ENCODE results near the gene RAMP3. TPM values are rescaled to one million over a fixed set of nuclear protein-coding genes. Genes with fewer than 3 reads are reported as not detected.

Gene RAMP3
- polyA plus RNA-seq, 1 donor (not counting 4 experiments of a cell fraction or from before 2014, with no cell fraction given): not detected

DNA sequence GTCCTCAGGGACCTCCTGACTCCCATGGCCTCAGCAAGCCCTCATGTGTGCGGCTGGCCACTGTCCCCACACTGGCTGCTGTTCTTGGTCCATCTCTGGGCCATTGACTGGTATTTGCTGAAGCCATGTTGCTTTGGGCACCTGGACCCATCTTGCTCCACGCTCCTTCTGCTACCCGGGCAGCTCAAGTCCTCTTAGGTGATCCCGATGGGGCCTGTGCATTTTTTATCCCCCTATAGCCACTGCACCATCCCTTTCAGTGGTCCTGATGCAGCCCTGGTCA is 16.7 kb downstream of the RAMP3 start:
- Histone ChIP-seq H3K9me3 (ENCODE audit: control insufficient read depth, low read depth, low read length) (no peaks in the 10 kb centered on the region), H3K9me1 (ENCODE audit: control insufficient read depth, extremely low read depth, insufficient read depth, low read length) (no peaks in the 10 kb centered on the region), H4K20me1 (ENCODE audit: control insufficient read depth, extremely low read depth, insufficient read depth, low read length) (no peaks in the 10 kb centered on the region), H3K27ac (ENCODE audit: control insufficient read depth, insufficient read depth, low read length) (no peak overlapping the region), H3K27me3 (ENCODE audit: control insufficient read depth, extremely low read depth, insufficient read depth, low read length) (peaks cover 7% of the 10 kb centered on the region), H3K36me3 (ENCODE audit: control insufficient read depth in 2 of 2, extremely low read depth in 1 of 2, insufficient read depth in 2 of 2, low read length in 2 of 2) (no peaks in the 10 kb centered on the region), H3K4me1 (ENCODE audit: control insufficient read depth, extremely low read depth, insufficient read depth, low read length) (no peaks in the 10 kb centered on the region), H3K9ac (ENCODE audit: control insufficient read depth, extremely low read depth, insufficient read depth, low read length) (no peak overlapping the region), H2AFZ (ENCODE audit: control insufficient read depth, low read length) (no peak overlapping the region), H3K4me3 (ENCODE audit: control insufficient read depth in 2 of 3, extremely low read depth in 1 of 3, insufficient read depth in 2 of 3, low read depth in 1 of 3, low read length in 3 of 3) (no peak overlapping the region), H3K79me2 (ENCODE audit: control insufficient read depth, insufficient read depth, low read length) (no peaks in the 10 kb centered on the region), H3K4me2 (ENCODE audit: control insufficient read depth, extremely low read depth, insufficient read depth, low read depth, low read length) (no peak overlapping the region)
- DNase-seq (ENCODE audit: low read depth, low spot score) (no peak), FAIRE-seq (no peak)
- dilution Hi-C loops (cut with MboI; ENCODE audit: extremely low pct_ligation_motif_present, low sequenced_read_pairs): no loop called here
- TF ChIP-seq EZH2 (IDR thresholded peaks at IDR 0.05; ENCODE audit: low read length): no peak

DNA sequence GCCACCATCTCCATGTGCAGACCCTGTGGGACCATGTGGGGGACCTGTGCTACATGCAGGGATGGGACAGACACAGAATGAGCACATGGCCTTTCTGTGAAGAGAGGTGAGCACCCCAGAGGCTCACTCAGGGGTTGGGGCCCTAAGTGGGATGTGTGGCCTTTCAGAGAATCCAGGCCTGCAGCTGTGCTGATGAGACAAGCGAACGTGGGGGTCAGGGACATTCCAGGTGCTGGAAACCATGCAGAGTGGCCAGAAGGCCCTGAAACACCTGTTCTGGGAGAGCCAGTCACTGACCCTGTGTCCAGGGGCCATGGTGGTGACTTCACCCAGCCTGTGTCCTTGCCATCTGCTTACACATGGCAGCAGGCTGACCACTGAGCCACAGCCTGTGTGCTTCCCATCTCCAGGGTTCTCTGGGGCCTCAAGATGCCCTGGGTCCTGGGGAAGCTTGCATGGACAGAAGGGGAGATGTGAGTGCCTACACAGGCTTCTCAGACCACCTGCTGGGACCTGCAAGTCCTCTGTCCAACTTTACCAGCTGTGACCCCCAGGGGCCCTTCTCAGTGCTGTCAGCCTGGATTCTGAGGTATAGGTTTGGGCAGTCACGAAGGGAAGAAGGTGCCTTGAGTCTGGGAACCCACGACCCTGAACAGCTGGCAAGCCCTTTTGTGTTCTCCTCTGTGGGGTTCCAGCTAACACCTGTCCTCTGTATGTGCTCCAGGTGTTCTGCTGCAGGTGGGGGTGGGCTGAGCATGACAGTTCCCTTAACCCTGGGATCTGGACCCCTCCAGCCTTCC is 17.6 kb downstream of the RAMP3 start:
- no peak for DNase-seq (ENCODE audit: low read depth, low spot score)
- no peaks in the 10 kb centered on the region for H3K36me3 ChIP-seq (ENCODE audit: control insufficient read depth in 2 of 2, extremely low read depth in 1 of 2, insufficient read depth in 2 of 2, low read length in 2 of 2)
- TF ChIP-seq EZH2 (IDR thresholded peaks at IDR 0.05; ENCODE audit: low read length) (no peak), CTCF (optimal IDR thresholded peaks at IDR 0.05 in 1 of 3, IDR thresholded peaks at IDR 0.05 in 1 of 3, conservative IDR thresholded peaks at IDR 0.05 in 1 of 3; ENCODE audit: extremely low read depth in 1 of 3, insufficient read depth in 2 of 3, low read length in 3 of 3) (no peak)
- peaks cover 16% of the 10 kb centered on the region for H3K27me3 ChIP-seq (ENCODE audit: control insufficient read depth, extremely low read depth, insufficient read depth, low read length)
- dilution Hi-C loops (cut with MboI; ENCODE audit: extremely low pct_ligation_motif_present, low sequenced_read_pairs): no loop called here
- H2AFZ ChIP-seq (ENCODE audit: control insufficient read depth, low read length): no peak overlapping the region
- H3K9ac ChIP-seq (ENCODE audit: control insufficient read depth, extremely low read depth, insufficient read depth, low read length): no peak overlapping the region
- no peak overlapping the region for H3K27ac ChIP-seq (ENCODE audit: control insufficient read depth, insufficient read depth, low read length)
- H3K4me2 ChIP-seq (ENCODE audit: control insufficient read depth, extremely low read depth, insufficient read depth, low read depth, low read length): no peak overlapping the region
- H4K20me1 ChIP-seq (ENCODE audit: control insufficient read depth, extremely low read depth, insufficient read depth, low read length): no peaks in the 10 kb centered on the region
- no peaks in the 10 kb centered on the region for H3K79me2 ChIP-seq (ENCODE audit: control insufficient read depth, insufficient read depth, low read length)
- H3K9me3 ChIP-seq (ENCODE audit: control insufficient read depth, low read depth, low read length): no peaks in the 10 kb centered on the region
- no peaks in the 10 kb centered on the region for H3K4me1 ChIP-seq (ENCODE audit: control insufficient read depth, extremely low read depth, insufficient read depth, low read length)
- no peaks in the 10 kb centered on the region for H3K9me1 ChIP-seq (ENCODE audit: control insufficient read depth, extremely low read depth, insufficient read depth, low read length)
- no peak for FAIRE-seq
- H3K4me3 ChIP-seq (ENCODE audit: control insufficient read depth in 2 of 3, extremely low read depth in 1 of 3, insufficient read depth in 2 of 3, low read depth in 1 of 3, low read length in 3 of 3): no peak overlapping the region

DNA sequence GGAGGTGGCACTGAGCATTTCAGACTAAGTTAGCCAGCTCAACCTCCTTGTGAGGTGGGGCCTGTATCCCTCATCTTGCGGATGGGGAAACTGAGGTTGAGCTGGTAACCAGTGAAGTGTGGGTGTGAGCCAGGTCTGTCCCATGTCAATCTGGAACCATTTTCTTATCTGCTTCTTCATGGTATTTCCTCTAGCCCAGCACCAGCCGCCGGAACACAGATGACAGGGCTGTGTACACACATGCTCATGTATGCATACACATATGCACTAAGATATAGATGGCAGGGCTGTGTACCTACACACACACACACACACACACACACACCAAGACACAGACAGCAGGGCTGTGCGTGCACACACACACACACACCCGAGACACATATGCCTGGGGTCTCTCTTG is 18.5 kb downstream of the RAMP3 start:
- Histone ChIP-seq H3K9me1 (ENCODE audit: control insufficient read depth, extremely low read depth, insufficient read depth, low read length) (no peaks in the 10 kb centered on the region), H3K27me3 (ENCODE audit: control insufficient read depth, extremely low read depth, insufficient read depth, low read length) (peaks cover 22% of the 10 kb centered on the region)
- no peak for FAIRE-seq

More for the DNA sequence above, 18.5 kb downstream of the RAMP3 start:
- H3K36me3 ChIP-seq (ENCODE audit: control insufficient read depth in 2 of 2, extremely low read depth in 1 of 2, insufficient read depth in 2 of 2, low read length in 2 of 2): no peaks in the 10 kb centered on the region
- DNase-seq (ENCODE audit: low read depth, low spot score): no peak
- TF ChIP-seq CTCF (optimal IDR thresholded peaks at IDR 0.05 in 1 of 3, IDR thresholded peaks at IDR 0.05 in 1 of 3, conservative IDR thresholded peaks at IDR 0.05 in 1 of 3; ENCODE audit: extremely low read depth in 1 of 3, insufficient read depth in 2 of 3, low read length in 3 of 3): no peak
- no peak for TF ChIP-seq EZH2 (IDR thresholded peaks at IDR 0.05; ENCODE audit: low read length)
- H3K9me3 ChIP-seq (ENCODE audit: control insufficient read depth, low read depth, low read length): no peaks in the 10 kb centered on the region
- H3K79me2 ChIP-seq (ENCODE audit: control insufficient read depth, insufficient read depth, low read length): no peaks in the 10 kb centered on the region
- dilution Hi-C loops (cut with MboI; ENCODE audit: extremely low pct_ligation_motif_present, low sequenced_read_pairs): no loop called here
- no peaks in the 10 kb centered on the region for H4K20me1 ChIP-seq (ENCODE audit: control insufficient read depth, extremely low read depth, insufficient read depth, low read length)
- H3K4me1 ChIP-seq (ENCODE audit: control insufficient read depth, extremely low read depth, insufficient read depth, low read length): no peaks in the 10 kb centered on the region
- H3K9ac ChIP-seq (ENCODE audit: control insufficient read depth, extremely low read depth, insufficient read depth, low read length): no peak overlapping the region
- H3K4me3 ChIP-seq (ENCODE audit: control insufficient read depth in 2 of 3, extremely low read depth in 1 of 3, insufficient read depth in 2 of 3, low read depth in 1 of 3, low read length in 3 of 3): no peak overlapping the region
- H2AFZ ChIP-seq (ENCODE audit: control insufficient read depth, low read length): no peak overlapping the region
- no peak overlapping the region for H3K4me2 ChIP-seq (ENCODE audit: control insufficient read depth, extremely low read depth, insufficient read depth, low read depth, low read length)
- H3K27ac ChIP-seq (ENCODE audit: control insufficient read depth, insufficient read depth, low read length): no peak overlapping the region

All from keratinocyte (primary cell).